Measurements from ENCODE around the gene ELOVL7.

GRCh38 chr5:60754495-60754894, 89.6 kb downstream of the ELOVL7 start:
- TF ChIP-seq CTCF (IDR thresholded peaks at IDR 0.05; ENCODE audit: insufficient read depth, low read length, poor library complexity, severe bottlenecking) (no peak), EZH2phosphoT487 (conservative IDR thresholded peaks at IDR 0.05; ENCODE audit: low read length) (no peak)
